ENCODE data around the gene RNF151. TPM values are rescaled to one million over a fixed set of nuclear protein-coding genes. Genes with fewer than 3 reads are reported as not detected.

The RNF151 gene
- total and polyA plus RNA-seq, 2 of the 13 experiments (the other 11 are each of a cell fraction or from before 2014, with no cell fraction given): not detected

DNA sequence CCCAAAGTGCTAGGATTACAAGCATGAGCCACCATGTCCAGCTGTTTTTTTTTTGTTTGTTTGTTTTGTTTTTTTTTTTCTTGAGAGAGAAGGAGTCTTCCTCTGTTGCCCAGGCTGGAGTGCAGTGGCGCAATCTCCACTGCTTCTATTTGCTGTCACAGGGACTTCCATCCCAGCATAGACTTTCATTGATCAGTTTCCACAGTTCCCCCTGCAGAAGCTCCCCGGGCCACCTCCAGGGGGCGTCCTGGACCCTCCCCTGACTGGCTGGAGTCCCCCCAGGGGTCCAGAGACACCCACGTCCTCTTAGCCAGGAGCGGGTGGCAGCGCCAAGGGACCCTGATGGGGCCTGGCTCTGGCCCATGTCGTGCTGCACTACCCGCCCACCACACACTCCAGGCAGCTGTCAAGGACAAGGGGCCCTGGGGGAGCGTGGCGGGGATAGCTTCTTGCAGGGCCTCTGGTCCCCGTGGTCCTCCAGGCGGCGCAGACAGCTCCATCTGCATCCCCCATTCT is 49.8 kb downstream of the RNF151 start (continued):
- TF ChIP-seq FOSL1 (CRISPR knock-in tag; IDR thresholded peaks at IDR 0.05; ENCODE audit: borderline replicate concordance) (no peak), HOXA3 (CRISPR knock-in tag; IDR thresholded peaks at IDR 0.05) (0 out of 2 replicates have a peak, but pooled peaks have one; percentile 5), ZNF607 (CRISPR knock-in tag; IDR thresholded peaks at IDR 0.05; ENCODE audit: borderline replicate concordance) (no peak), TBL1XR1 (IDR thresholded peaks at IDR 0.05; ENCODE audit: borderline replicate concordance, low read length, partially characterized antibody) (no peak), EHMT2 (IDR thresholded peaks at IDR 0.05; ENCODE audit: borderline replicate concordance, low read depth, low read length) (no peak), ZNF652 (CRISPR knock-in tag; IDR thresholded peaks at IDR 0.05; ENCODE audit: borderline replicate concordance, low read depth) (no peak), TGIF2 (CRISPR knock-in tag; IDR thresholded peaks at IDR 0.05) (no peak), GATAD1 (CRISPR knock-in tag; IDR thresholded peaks at IDR 0.05) (0 out of 2 replicates have a peak, but pooled peaks have one; percentile 35), ZBTB21 (CRISPR knock-in tag; IDR thresholded peaks at IDR 0.05) (no peak), ZNF737 (CRISPR knock-in tag; IDR thresholded peaks at IDR 0.05; ENCODE audit: borderline replicate concordance) (0 out of 2 replicates have a peak, but pooled peaks have one; percentile 5), TBX3 (IDR thresholded peaks at IDR 0.05; ENCODE audit: borderline replicate concordance) (no peak), PLRG1 (conservative IDR thresholded peaks at IDR 0.05) (no peak), ZNF264 (CRISPR knock-in tag; IDR thresholded peaks at IDR 0.05) (no peak), ZNF83 (CRISPR knock-in tag; IDR thresholded peaks at IDR 0.05; ENCODE audit: borderline replicate concordance) (no peak)
- TF ChIP-seq, protein P1, sequence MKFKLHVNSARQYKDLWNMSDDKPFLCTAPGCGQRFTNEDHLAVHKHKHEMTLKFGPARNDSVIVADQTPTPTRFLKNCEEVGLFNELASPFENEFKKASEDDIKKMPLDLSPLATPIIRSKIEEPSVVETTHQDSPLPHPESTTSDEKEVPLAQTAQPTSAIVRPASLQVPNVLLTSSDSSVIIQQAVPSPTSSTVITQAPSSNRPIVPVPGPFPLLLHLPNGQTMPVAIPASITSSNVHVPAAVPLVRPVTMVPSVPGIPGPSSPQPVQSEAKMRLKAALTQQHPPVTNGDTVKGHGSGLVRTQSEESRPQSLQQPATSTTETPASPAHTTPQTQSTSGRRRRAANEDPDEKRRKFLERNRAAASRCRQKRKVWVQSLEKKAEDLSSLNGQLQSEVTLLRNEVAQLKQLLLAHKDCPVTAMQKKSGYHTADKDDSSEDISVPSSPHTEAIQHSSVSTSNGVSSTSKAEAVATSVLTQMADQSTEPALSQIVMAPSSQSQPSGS (CRISPR knock-in tag; IDR thresholded peaks at IDR 0.05): no peak
- TF ChIP-seq, protein P2, sequence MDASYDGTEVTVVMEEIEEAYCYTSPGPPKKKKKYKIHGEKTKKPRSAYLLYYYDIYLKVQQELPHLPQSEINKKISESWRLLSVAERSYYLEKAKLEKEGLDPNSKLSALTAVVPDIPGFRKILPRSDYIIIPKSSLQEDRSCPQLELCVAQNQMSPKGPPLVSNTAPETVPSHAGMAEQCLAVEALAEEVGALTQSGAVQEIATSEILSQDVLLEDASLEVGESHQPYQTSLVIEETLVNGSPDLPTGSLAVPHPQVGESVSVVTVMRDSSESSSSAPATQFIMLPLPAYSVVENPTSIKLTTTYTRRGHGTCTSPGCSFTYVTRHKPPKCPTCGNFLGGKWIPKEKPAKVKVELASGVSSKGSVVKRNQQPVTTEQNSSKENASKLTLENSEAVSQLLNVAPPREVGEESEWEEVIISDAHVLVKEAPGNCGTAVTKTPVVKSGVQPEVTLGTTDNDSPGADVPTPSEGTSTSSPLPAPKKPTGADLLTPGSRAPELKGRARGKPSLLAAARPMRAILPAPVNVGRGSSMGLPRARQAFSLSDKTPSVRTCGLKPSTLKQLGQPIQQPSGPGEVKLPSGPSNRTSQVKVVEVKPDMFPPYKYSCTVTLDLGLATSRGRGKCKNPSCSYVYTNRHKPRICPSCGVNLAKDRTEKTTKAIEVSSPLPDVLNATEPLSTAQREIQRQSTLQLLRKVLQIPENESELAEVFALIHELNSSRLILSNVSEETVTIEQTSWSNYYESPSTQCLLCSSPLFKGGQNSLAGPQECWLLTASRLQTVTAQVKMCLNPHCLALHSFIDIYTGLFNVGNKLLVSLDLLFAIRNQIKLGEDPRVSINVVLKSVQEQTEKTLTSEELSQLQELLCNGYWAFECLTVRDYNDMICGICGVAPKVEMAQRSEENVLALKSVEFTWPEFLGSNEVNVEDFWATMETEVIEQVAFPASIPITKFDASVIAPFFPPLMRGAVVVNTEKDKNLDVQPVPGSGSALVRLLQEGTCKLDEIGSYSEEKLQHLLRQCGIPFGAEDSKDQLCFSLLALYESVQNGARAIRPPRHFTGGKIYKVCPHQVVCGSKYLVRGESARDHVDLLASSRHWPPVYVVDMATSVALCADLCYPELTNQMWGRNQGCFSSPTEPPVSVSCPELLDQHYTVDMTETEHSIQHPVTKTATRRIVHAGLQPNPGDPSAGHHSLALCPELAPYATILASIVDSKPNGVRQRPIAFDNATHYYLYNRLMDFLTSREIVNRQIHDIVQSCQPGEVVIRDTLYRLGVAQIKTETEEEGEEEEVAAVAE (CRISPR knock-in tag; IDR thresholded peaks at IDR 0.05; ENCODE audit: borderline replicate concordance): no peak
- TF ChIP-seq, protein P3, sequence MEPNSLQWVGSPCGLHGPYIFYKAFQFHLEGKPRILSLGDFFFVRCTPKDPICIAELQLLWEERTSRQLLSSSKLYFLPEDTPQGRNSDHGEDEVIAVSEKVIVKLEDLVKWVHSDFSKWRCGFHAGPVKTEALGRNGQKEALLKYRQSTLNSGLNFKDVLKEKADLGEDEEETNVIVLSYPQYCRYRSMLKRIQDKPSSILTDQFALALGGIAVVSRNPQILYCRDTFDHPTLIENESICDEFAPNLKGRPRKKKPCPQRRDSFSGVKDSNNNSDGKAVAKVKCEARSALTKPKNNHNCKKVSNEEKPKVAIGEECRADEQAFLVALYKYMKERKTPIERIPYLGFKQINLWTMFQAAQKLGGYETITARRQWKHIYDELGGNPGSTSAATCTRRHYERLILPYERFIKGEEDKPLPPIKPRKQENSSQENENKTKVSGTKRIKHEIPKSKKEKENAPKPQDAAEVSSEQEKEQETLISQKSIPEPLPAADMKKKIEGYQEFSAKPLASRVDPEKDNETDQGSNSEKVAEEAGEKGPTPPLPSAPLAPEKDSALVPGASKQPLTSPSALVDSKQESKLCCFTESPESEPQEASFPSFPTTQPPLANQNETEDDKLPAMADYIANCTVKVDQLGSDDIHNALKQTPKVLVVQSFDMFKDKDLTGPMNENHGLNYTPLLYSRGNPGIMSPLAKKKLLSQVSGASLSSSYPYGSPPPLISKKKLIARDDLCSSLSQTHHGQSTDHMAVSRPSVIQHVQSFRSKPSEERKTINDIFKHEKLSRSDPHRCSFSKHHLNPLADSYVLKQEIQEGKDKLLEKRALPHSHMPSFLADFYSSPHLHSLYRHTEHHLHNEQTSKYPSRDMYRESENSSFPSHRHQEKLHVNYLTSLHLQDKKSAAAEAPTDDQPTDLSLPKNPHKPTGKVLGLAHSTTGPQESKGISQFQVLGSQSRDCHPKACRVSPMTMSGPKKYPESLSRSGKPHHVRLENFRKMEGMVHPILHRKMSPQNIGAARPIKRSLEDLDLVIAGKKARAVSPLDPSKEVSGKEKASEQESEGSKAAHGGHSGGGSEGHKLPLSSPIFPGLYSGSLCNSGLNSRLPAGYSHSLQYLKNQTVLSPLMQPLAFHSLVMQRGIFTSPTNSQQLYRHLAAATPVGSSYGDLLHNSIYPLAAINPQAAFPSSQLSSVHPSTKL (CRISPR knock-in tag; IDR thresholded peaks at IDR 0.05): peak; percentile 42
- TF ChIP-seq, protein P4, sequence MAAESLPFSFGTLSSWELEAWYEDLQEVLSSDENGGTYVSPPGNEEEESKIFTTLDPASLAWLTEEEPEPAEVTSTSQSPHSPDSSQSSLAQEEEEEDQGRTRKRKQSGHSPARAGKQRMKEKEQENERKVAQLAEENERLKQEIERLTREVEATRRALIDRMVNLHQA (CRISPR knock-in tag; IDR thresholded peaks at IDR 0.05): no peak
- TF ChIP-seq, protein P5, sequence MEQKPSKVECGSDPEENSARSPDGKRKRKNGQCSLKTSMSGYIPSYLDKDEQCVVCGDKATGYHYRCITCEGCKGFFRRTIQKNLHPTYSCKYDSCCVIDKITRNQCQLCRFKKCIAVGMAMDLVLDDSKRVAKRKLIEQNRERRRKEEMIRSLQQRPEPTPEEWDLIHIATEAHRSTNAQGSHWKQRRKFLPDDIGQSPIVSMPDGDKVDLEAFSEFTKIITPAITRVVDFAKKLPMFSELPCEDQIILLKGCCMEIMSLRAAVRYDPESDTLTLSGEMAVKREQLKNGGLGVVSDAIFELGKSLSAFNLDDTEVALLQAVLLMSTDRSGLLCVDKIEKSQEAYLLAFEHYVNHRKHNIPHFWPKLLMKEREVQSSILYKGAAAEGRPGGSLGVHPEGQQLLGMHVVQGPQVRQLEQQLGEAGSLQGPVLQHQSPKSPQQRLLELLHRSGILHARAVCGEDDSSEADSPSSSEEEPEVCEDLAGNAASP (CRISPR knock-in tag; IDR thresholded peaks at IDR 0.05; ENCODE audit: borderline replicate concordance): 0 out of 2 replicates have a peak, but pooled peaks have one; percentile 26

Measured in HepG2 (cell line).